Measurements from ENCODE around the gene SULT1A1. TPM values are rescaled to one million over a fixed set of nuclear protein-coding genes. Genes with fewer than 3 reads are reported as not detected.
A peak's percentile ranks its signal among the peaks of the same experiment; 100 is the strongest.

SULT1A1 gene
- total and polyA plus RNA-seq, 2 of the 13 experiments (the other 11 are each of a cell fraction or from before 2014, with no cell fraction given) = 114 to 147 TPM

DNA sequence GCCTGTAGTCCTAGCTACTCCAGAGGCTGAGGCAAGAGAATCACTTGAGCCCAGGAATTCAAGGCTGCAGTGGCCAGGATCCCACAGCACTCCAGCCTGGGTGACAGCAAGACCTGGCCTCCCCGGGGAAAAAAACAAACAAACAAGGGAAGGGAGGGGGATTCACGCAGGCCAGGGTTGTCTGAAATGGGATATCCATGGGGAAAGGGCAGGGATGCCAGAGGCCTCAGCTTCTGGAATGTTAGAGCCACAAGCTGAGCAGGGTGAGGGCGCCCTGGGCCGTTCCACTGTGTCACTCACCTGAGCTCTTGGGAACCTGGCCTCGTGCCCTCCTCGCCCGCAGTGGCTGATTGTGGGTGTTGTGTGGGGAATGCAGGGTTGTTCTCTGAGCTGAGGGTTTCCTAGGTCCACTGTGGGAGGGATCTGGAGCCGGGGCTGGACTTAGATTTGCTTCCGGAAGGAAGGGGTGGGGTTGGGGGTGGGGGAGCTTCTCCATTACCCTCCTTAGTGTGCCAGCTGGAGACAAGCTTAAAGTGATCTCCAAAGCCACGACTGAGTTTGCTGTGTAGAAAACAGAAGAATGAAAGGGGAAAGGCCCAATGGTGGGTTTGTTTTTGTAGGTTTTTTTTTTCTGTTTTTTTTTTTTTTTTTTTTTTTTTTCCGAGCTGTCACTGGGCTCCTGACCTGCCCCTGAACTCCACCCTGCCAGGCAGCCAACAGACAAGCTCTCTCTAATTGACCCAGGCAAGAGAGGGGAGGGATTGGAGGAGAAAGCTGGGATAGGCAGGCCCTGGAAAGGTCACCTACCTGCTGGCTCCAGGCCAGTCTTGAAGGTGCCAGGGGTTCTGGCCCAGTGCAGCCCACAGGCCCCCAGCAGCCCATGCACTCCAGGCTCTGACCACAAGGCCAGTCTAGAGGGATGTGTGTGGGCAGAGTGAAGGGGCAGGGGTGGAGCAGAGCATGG, at the start of gene SULT1A1 (continued):
- TF ChIP-seq, protein P1, sequence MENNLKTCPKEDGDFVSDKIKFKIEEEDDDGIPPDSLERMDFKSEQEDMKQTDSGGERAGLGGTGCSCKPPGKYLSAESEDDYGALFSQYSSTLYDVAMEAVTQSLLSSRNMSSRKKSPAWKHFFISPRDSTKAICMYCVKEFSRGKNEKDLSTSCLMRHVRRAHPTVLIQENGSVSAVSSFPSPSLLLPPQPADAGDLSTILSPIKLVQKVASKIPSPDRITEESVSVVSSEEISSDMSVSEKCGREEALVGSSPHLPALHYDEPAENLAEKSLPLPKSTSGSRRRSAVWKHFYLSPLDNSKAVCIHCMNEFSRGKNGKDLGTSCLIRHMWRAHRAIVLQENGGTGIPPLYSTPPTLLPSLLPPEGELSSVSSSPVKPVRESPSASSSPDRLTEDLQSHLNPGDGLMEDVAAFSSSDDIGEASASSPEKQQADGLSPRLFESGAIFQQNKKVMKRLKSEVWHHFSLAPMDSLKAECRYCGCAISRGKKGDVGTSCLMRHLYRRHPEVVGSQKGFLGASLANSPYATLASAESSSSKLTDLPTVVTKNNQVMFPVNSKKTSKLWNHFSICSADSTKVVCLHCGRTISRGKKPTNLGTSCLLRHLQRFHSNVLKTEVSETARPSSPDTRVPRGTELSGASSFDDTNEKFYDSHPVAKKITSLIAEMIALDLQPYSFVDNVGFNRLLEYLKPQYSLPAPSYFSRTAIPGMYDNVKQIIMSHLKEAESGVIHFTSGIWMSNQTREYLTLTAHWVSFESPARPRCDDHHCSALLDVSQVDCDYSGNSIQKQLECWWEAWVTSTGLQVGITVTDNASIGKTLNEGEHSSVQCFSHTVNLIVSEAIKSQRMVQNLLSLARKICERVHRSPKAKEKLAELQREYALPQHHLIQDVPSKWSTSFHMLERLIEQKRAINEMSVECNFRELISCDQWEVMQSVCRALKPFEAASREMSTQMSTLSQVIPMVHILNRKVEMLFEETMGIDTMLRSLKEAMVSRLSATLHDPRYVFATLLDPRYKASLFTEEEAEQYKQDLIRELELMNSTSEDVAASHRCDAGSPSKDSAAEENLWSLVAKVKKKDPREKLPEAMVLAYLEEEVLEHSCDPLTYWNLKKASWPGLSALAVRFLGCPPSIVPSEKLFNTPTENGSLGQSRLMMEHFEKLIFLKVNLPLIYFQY (CRISPR knock-in tag; IDR thresholded peaks at IDR 0.05; ENCODE audit: borderline replicate concordance) = peak; percentile 13; the same call in 1 of the 2 replicates
- TF ChIP-seq ZEB1 (IDR thresholded peaks at IDR 0.05; ENCODE audit: insufficient replicate concordance, low read depth) = peak; percentile 23
- peak; percentile 51; the same call in 1 of the 2 replicates for TF ChIP-seq NCOR1 (IDR thresholded peaks at IDR 0.05; ENCODE audit: borderline replicate concordance, low read length)
- TF ChIP-seq NFATC3 (CRISPR knock-in tag; IDR thresholded peaks at IDR 0.05) = no peak
- 0 out of 2 replicates have a peak, but pooled peaks have one; percentile 55 for TF ChIP-seq SP5 (CRISPR knock-in tag; IDR thresholded peaks at IDR 0.05; ENCODE audit: borderline replicate concordance, low read depth)
- TF ChIP-seq ZKSCAN1 (IDR thresholded peaks at IDR 0.05; ENCODE audit: low read length) = no peak
- no peak; the same call in 1 of the 2 replicates for TF ChIP-seq NFKB2 (CRISPR knock-in tag; IDR thresholded peaks at IDR 0.05; ENCODE audit: borderline replicate concordance)
- TF ChIP-seq, protein P2, sequence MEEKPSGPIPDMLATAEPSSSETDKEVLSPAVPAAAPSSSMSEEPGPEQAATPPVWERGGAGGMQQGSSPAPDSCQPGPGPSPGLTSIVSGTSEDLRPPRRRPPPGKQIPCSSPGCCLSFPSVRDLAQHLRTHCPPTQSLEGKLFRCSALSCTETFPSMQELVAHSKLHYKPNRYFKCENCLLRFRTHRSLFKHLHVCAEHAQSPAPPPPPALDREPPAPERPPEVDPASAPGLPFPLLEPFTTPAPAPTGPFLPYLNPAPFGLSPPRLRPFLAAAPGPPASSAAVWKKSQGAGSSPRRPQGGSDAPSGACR (CRISPR knock-in tag; IDR thresholded peaks at IDR 0.05) = no peak
- TF ChIP-seq ZNF547 (CRISPR knock-in tag; IDR thresholded peaks at IDR 0.05) = peak; percentile 84
- TF ChIP-seq, protein P3, sequence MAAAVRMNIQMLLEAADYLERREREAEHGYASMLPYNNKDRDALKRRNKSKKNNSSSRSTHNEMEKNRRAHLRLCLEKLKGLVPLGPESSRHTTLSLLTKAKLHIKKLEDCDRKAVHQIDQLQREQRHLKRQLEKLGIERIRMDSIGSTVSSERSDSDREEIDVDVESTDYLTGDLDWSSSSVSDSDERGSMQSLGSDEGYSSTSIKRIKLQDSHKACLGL (CRISPR knock-in tag; IDR thresholded peaks at IDR 0.05) = 0 out of 2 replicates have a peak, but pooled peaks have one; percentile 36
- TF ChIP-seq FOXJ3 (CRISPR knock-in tag; IDR thresholded peaks at IDR 0.05; ENCODE audit: borderline replicate concordance) = no peak
- TF ChIP-seq, protein P4, sequence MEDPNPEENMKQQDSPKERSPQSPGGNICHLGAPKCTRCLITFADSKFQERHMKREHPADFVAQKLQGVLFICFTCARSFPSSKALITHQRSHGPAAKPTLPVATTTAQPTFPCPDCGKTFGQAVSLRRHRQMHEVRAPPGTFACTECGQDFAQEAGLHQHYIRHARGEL (CRISPR knock-in tag; IDR thresholded peaks at IDR 0.05) = no peak
- TF ChIP-seq ZNF251 (CRISPR knock-in tag; IDR thresholded peaks at IDR 0.05) = no peak
- no peak for TF ChIP-seq GTF3A (CRISPR knock-in tag; conservative IDR thresholded peaks at IDR 0.05)
- peak; percentile 31 for TF ChIP-seq BCL6 (CRISPR knock-in tag; IDR thresholded peaks at IDR 0.05)
- TF ChIP-seq, protein P5, sequence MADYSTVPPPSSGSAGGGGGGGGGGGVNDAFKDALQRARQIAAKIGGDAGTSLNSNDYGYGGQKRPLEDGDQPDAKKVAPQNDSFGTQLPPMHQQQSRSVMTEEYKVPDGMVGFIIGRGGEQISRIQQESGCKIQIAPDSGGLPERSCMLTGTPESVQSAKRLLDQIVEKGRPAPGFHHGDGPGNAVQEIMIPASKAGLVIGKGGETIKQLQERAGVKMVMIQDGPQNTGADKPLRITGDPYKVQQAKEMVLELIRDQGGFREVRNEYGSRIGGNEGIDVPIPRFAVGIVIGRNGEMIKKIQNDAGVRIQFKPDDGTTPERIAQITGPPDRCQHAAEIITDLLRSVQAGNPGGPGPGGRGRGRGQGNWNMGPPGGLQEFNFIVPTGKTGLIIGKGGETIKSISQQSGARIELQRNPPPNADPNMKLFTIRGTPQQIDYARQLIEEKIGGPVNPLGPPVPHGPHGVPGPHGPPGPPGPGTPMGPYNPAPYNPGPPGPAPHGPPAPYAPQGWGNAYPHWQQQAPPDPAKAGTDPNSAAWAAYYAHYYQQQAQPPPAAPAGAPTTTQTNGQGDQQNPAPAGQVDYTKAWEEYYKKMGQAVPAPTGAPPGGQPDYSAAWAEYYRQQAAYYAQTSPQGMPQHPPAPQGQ (CRISPR knock-in tag; IDR thresholded peaks at IDR 0.05; ENCODE audit: borderline replicate concordance) = no peak
- peak; percentile 58 for TF ChIP-seq CBX5 (CRISPR knock-in tag; IDR thresholded peaks at IDR 0.05; ENCODE audit: borderline replicate concordance)
- TF ChIP-seq, protein P6, sequence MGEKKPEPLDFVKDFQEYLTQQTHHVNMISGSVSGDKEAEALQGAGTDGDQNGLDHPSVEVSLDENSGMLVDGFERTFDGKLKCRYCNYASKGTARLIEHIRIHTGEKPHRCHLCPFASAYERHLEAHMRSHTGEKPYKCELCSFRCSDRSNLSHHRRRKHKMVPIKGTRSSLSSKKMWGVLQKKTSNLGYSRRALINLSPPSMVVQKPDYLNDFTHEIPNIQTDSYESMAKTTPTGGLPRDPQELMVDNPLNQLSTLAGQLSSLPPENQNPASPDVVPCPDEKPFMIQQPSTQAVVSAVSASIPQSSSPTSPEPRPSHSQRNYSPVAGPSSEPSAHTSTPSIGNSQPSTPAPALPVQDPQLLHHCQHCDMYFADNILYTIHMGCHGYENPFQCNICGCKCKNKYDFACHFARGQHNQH (CRISPR knock-in tag; IDR thresholded peaks at IDR 0.05) = no peak; the same call in 1 of the 2 replicates
- TF ChIP-seq, protein P7, sequence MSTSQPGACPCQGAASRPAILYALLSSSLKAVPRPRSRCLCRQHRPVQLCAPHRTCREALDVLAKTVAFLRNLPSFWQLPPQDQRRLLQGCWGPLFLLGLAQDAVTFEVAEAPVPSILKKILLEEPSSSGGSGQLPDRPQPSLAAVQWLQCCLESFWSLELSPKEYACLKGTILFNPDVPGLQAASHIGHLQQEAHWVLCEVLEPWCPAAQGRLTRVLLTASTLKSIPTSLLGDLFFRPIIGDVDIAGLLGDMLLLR (CRISPR knock-in tag; IDR thresholded peaks at IDR 0.05) = peak; percentile 45; the same call in 1 of the 2 replicates
